HCT116 (cell line): ENCODE data around the gene PIGP. TPM values are rescaled to one million over a fixed set of nuclear protein-coding genes. Genes with fewer than 3 reads are reported as not detected.

Experiments used
- ATAC-seq: fragments of 200-7000 bp; cut with Tn5 transposase; 2 replicates; pipeline ENCODE4 v1.9.1; 2020; ENCODE audit warnings: mild to moderate bottlenecking, moderate library complexity
- BruUV-seq: library from RNA; stranded (reverse); fragments of 400-500 nt; replicated peaks from 2 replicates; lab custom pipeline; 2021; lab: Mats Ljungman, UMichigan
- CTCF ChIA-PET: fragments of 300-600 bp; sonication (Branson Sonifier 250); formaldehyde crosslinking; loops from one replicate; lab custom pipeline; 2021; ENCODE audit warnings: antibody characterized with exemption; lab: Charles Lee
- POLR2A ChIA-PET: fragments of 300-600, 350-600 bp; sonication (Branson Sonifier 250); formaldehyde crosslinking; loops from one replicate; lab custom pipeline; 2021; ENCODE audit warnings: antibody characterized with exemption; lab: Charles Lee
- RAD21 ChIA-PET, 2 experiments: fragments of 300-600 bp; sonication (Branson Sonifier 250); formaldehyde crosslinking; loops; one replicate each; lab custom pipeline; 2023; ENCODE audit warnings: low total read pairs in 2 of 2; ENCODE audit not compliant: uncharacterized antibody in 2 of 2, unreplicated experiment in 2 of 2, low non-redundant PET in 1 of 2; lab: Charles Lee
- DNase-seq: peaks from one replicate; pipeline ENCODE4 v3.0.0-alpha.2; 2010; ENCODE audit warnings: low read depth, low spot score
- H2AFZ ChIP-seq: fragments of 200-600 bp; shearing (Covaris generic), sonication (generic); 2 replicates; pipeline ENCODE4 v1.6.1; 2017; ENCODE audit warnings: low read depth, mixed run types, mixed read lengths, antibody characterized with exemption, low read length; ENCODE audit not compliant: poor library complexity, severe bottlenecking
- H3K27ac ChIP-seq: 2 replicates; pipeline ENCODE4 v1.5.1; 2012; ENCODE audit warnings: low read depth, low read length
- H3K27me3 ChIP-seq: fragments of 200-600 bp; sonication (generic); 2 replicates; pipeline ENCODE4 v1.6.1; 2016; ENCODE audit warnings: mixed run types, low read length, mixed read lengths; ENCODE audit not compliant: insufficient read depth
- H3K36me3 ChIP-seq, 2 experiments: fragments of 200-500 bp in 1 of 2; fragments of 200-600 bp in 1 of 2; sonication (Bioruptor generic) in 1 of 2; sonication (generic) in 1 of 2; 2 replicates each; pipeline versions ENCODE4 v1.5.1 to v1.6.1; 2014 to 2016; ENCODE audit warnings: low read length in 2 of 2, inconsistent platforms in 1 of 2, mixed read lengths in 1 of 2, mixed run types in 1 of 2; ENCODE audit not compliant: insufficient read depth in 2 of 2, control insufficient read depth in 1 of 2
- H3K4me1 ChIP-seq, 2 experiments: fragments of 200-600 bp in 1 of 2; sonication (generic) in 1 of 2; 2 replicates each; pipeline versions ENCODE4 v1.5.1 to v1.6.1; 2012 to 2017; ENCODE audit warnings: low read length in 2 of 2, inconsistent platforms in 1 of 2, mild to moderate bottlenecking in 1 of 2, mixed read lengths in 1 of 2, mixed run types in 1 of 2, moderate library complexity in 1 of 2; ENCODE audit not compliant: insufficient read depth in 2 of 2, control insufficient read depth in 1 of 2
- H3K4me2 ChIP-seq: fragments of 200-600 bp; sonication (generic); 2 replicates; pipeline ENCODE4 v1.6.1; 2017; ENCODE audit warnings: mixed run types, low read length, mixed read lengths
- H3K4me3 ChIP-seq, 2 experiments: fragments of 200-600 bp in 1 of 2; sonication (generic) in 1 of 2; replicated peaks in 1 of 2; 2 replicates each; pipeline ENCODE4 v1.5.1; 2011 to 2016; ENCODE audit warnings: low read length in 2 of 2, control low read depth in 1 of 2, low read depth in 1 of 2, mild to moderate bottlenecking in 1 of 2, mixed read lengths in 1 of 2, mixed run types in 1 of 2
- H3K79me2 ChIP-seq: fragments of 200-600 bp; sonication (generic); 2 replicates; pipeline ENCODE4 v1.6.1; 2017; ENCODE audit warnings: mild to moderate bottlenecking, mixed run types, low read length, moderate library complexity, mixed read lengths; ENCODE audit not compliant: insufficient read depth
- H3K9ac ChIP-seq: fragments of 200-600 bp; sonication (generic); 2 replicates; pipeline ENCODE4 v1.6.1; 2016; ENCODE audit warnings: low read length, mixed read lengths
- H3K9me2 ChIP-seq: fragments of 200-600 bp; sonication (generic), shearing (Covaris generic); 2 replicates; pipeline ENCODE4 v1.6.1; 2017; ENCODE audit warnings: mixed run types, mild to moderate bottlenecking, moderate library complexity; ENCODE audit not compliant: insufficient read depth
- H3K9me3 ChIP-seq, 2 experiments: fragments of 200-500 bp in 1 of 2; fragments of 200-600 bp in 1 of 2; sonication (Bioruptor generic) in 1 of 2; sonication (generic) in 1 of 2; 2 replicates each; pipeline ENCODE4 v1.6.1; 2014 to 2017; ENCODE audit warnings: low read length in 2 of 2, mixed read lengths in 2 of 2, inconsistent platforms in 1 of 2, low read depth in 1 of 2, mild to moderate bottlenecking in 1 of 2, mixed run types in 1 of 2, moderate library complexity in 1 of 2; ENCODE audit not compliant: control insufficient read depth in 1 of 2, insufficient read depth in 1 of 2
- H4K20me1 ChIP-seq: fragments of 200-600 bp; sonication (generic), shearing (Covaris generic); 2 replicates; pipeline ENCODE4 v1.6.1; 2017; ENCODE audit warnings: mixed run types, mild to moderate bottlenecking, moderate library complexity; ENCODE audit not compliant: insufficient read depth
- EGR1 ChIP-seq: IDR thresholded peaks from 2 replicates; pipeline ENCODE4 v1.6.1; 2012; ENCODE audit warnings: low read depth
- JUND ChIP-seq: IDR thresholded peaks from 2 replicates; pipeline ENCODE4 v1.6.1; 2012
- POLR2A ChIP-seq: IDR thresholded peaks from 2 replicates; pipeline ENCODE4 v1.7.0; 2011; ENCODE audit warnings: borderline replicate concordance; ENCODE audit not compliant: insufficient read depth, insufficient read length; ENCODE audit errors: extremely low read depth
- POLR2AphosphoS5 ChIP-seq: IDR thresholded peaks from 2 replicates; pipeline ENCODE4 v1.6.1; 2011; ENCODE audit warnings: mild to moderate bottlenecking, low read depth, low read length, moderate library complexity
- RAD21 ChIP-seq: IDR thresholded peaks from 2 replicates; pipeline ENCODE4 v1.6.1; 2012; ENCODE audit warnings: low read depth, mild to moderate bottlenecking
- SIN3A ChIP-seq: IDR thresholded peaks from 2 replicates; pipeline ENCODE4 v1.6.1; 2012; ENCODE audit warnings: low read depth
- SRF ChIP-seq: IDR thresholded peaks from 2 replicates; pipeline ENCODE4 v1.6.1; 2012; ENCODE audit warnings: low read depth
- TCF7L2 ChIP-seq: IDR thresholded peaks from 2 replicates; pipeline ENCODE4 v1.7.0; 2011; ENCODE audit warnings: borderline replicate concordance, inconsistent platforms; ENCODE audit not compliant: insufficient read depth, insufficient read length; ENCODE audit errors: extremely low read depth
- YY1 ChIP-seq: IDR thresholded peaks from 2 replicates; pipeline ENCODE4 v1.6.1; 2011; ENCODE audit warnings: low read length, low read depth, moderate library complexity, mild to moderate bottlenecking; ENCODE audit not compliant: insufficient replicate concordance; ENCODE audit errors: extremely low read depth
- ZFX ChIP-seq: fragments of 450-650 bp; IDR thresholded peaks from 2 replicates; pipeline ENCODE4 v1.6.1; 2017
- ZNF274 ChIP-seq: fragments of 200-500 bp; sonication (Bioruptor generic); IDR thresholded peaks from 2 replicates; pipeline ENCODE4 v1.6.1; 2014; ENCODE audit warnings: mild to moderate bottlenecking, low read depth, low read length, inconsistent platforms
- intact Hi-C: fragments of 100-400 bp; cut with micrococcal nuclease; formaldehyde crosslinking; loops from 2 replicates; pipeline ENCODE4 v1.10.0; 2022
- total RNA-seq: library from RNA; stranded (reverse); gene quantifications from one replicate; pipeline ENCODE4 v1.2.1, GENCODE V29; 2021; ENCODE audit not compliant: unreplicated experiment
- TF ChIP-seq, protein P1 (sequence below): IDR thresholded peaks from 2 replicates; pipeline ENCODE4 v1.6.1; 2011; ENCODE audit warnings: mild to moderate bottlenecking, low read length, moderate library complexity; ENCODE audit not compliant: insufficient replicate concordance; ENCODE audit errors: extremely low read depth
- TF ChIP-seq, protein P2 (sequence below), 3 experiments: fragments of 200-600 bp in 1 of 3; sonication (generic) in 1 of 3; IDR thresholded peaks in 2 of 3; conservative IDR thresholded peaks in 1 of 3; 2 replicates each; pipeline ENCODE4 v1.5.1; 2012 to 2017; ENCODE audit warnings: low read depth in 2 of 3, low read length in 2 of 3, antibody characterized with exemption in 1 of 3, borderline replicate concordance in 1 of 3, control low read depth in 1 of 3, mild to moderate bottlenecking in 1 of 3, mixed read lengths in 1 of 3, mixed run types in 1 of 3, moderate library complexity in 1 of 3; ENCODE audit not compliant: insufficient read depth in 1 of 3
- TF ChIP-seq, protein P3 (sequence below): IDR thresholded peaks from 2 replicates; pipeline ENCODE4 v1.6.1; 2012
- TF ChIP-seq, protein P4 (sequence below): IDR thresholded peaks from 2 replicates; pipeline ENCODE4 v1.6.1; 2012

PIGP gene
- total RNA-seq, 1 experiment from 2014 or later: 23.5 TPM

DNA sequence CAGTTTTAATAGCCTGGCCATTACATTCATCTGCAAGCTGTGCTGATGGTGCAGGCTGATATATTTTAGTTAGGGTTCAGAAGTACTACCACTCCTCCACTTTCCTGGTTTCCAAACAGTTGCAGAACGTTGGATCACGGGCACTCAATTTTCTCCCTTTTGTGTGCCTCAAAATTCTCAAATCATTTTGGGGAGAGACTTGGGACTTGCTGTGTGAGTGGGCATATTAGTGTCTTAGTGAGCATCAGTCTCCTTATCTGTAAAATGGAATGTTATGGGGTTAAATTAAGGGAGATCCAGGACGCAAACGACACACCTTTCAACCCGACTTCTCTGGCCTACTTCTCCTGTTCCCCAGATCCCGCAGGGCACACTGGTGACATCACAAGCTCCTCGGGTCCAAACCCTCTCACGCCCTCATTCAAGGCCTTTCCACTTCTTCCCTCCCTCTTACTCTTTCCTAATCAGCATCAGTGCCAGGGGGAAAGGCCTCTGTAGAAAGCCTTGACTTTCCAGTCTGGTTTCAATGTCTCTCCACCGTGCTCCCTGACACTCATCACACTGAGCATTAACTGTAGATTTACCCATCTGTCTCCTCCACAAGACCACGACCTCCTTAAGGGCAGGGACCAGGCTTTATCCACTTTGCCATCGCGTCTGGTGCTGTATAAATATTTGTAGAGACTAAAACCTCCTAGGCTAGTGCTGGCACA lies 1.2 kb downstream of the PIGP start (continued):
- TF ChIP-seq, protein P1, sequence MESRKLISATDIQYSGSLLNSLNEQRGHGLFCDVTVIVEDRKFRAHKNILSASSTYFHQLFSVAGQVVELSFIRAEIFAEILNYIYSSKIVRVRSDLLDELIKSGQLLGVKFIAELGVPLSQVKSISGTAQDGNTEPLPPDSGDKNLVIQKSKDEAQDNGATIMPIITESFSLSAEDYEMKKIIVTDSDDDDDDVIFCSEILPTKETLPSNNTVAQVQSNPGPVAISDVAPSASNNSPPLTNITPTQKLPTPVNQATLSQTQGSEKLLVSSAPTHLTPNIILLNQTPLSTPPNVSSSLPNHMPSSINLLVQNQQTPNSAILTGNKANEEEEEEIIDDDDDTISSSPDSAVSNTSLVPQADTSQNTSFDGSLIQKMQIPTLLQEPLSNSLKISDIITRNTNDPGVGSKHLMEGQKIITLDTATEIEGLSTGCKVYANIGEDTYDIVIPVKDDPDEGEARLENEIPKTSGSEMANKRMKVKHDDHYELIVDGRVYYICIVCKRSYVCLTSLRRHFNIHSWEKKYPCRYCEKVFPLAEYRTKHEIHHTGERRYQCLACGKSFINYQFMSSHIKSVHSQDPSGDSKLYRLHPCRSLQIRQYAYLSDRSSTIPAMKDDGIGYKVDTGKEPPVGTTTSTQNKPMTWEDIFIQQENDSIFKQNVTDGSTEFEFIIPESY: no peak
- TF ChIP-seq ZNF274 (no peak), POLR2A (no peak), YY1 (no peak), SRF (no peak)
- TF ChIP-seq, protein P2, sequence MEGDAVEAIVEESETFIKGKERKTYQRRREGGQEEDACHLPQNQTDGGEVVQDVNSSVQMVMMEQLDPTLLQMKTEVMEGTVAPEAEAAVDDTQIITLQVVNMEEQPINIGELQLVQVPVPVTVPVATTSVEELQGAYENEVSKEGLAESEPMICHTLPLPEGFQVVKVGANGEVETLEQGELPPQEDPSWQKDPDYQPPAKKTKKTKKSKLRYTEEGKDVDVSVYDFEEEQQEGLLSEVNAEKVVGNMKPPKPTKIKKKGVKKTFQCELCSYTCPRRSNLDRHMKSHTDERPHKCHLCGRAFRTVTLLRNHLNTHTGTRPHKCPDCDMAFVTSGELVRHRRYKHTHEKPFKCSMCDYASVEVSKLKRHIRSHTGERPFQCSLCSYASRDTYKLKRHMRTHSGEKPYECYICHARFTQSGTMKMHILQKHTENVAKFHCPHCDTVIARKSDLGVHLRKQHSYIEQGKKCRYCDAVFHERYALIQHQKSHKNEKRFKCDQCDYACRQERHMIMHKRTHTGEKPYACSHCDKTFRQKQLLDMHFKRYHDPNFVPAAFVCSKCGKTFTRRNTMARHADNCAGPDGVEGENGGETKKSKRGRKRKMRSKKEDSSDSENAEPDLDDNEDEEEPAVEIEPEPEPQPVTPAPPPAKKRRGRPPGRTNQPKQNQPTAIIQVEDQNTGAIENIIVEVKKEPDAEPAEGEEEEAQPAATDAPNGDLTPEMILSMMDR (IDR thresholded peaks at IDR 0.05 in 2 of 3, conservative IDR thresholded peaks at IDR 0.05 in 1 of 3; ENCODE audit: borderline replicate concordance in 1 of 3, insufficient read depth in 1 of 3, low read depth in 2 of 3, low read length in 2 of 3): no peak
- TF ChIP-seq, all 23 proteins: peak for 0

DNA sequence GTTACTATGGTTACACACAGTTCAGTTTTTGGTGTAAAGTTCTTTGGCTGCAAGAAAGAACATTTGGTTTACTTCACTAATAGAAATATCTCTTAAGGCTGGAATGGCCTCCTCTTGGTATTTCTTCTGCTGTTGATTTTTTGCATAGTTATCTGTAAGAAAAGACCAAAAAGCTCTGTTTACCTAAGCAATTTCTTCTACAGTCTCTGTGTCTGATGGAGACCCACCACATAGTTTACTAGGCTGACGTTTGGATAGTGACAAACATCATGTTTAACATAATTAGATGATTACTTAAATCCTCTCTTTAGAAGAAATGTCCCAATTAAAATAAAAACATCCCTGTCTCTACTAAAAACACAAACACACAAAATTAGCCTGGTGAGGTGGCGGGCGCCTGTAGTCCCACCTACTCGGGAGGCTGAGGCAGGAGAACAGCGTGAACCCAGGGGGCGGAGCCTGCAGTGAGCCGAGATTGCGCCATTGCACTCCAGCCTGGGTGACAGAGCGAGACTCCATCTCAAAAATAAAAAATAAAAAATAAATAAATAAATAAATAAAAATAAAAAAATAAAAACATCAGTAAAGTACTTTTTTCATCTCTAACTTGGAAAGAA lies 7.2 kb downstream of the PIGP start:
- H3K4me3 ChIP-seq: no peak overlapping the region
- ChIA-PET RAD21 (no interaction called here), CTCF (no interaction called here), POLR2A (no interaction called here)
- ATAC-seq (no peak), DNase-seq (no peak)
- BruUV-seq: no TSS peak
- H3K9me3 ChIP-seq: no peaks in the 10 kb centered on the region
- no peaks in the 10 kb centered on the region for H3K27me3 ChIP-seq
- H3K27ac ChIP-seq: no peak overlapping the region
- H3K4me1 ChIP-seq: peaks cover 4 to 7% of the 10 kb centered on the region in 2 experiments
- H3K4me2 ChIP-seq: no peak overlapping the region
- no peak overlapping the region for H2AFZ ChIP-seq
- H4K20me1 ChIP-seq: no peaks in the 10 kb centered on the region
- H3K36me3 ChIP-seq: no peaks in the 10 kb centered on the region
- H3K9me2 ChIP-seq: no peaks in the 10 kb centered on the region
- H3K79me2 ChIP-seq: no peaks in the 10 kb centered on the region
- intact Hi-C loops: no loop called here
- no peak overlapping the region for H3K9ac ChIP-seq
- TF ChIP-seq JUND (no peak), EGR1 (no peak), POLR2AphosphoS5 (no peak), RAD21 (no peak), SIN3A (no peak), ZFX (no peak), POLR2A (no peak), TCF7L2 (no peak)
- TF ChIP-seq, protein P3, sequence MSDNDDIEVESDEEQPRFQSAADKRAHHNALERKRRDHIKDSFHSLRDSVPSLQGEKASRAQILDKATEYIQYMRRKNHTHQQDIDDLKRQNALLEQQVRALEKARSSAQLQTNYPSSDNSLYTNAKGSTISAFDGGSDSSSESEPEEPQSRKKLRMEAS: no peak
- TF ChIP-seq, protein P2 (IDR thresholded peaks at IDR 0.05 in 2 of 3, conservative IDR thresholded peaks at IDR 0.05 in 1 of 3; ENCODE audit: borderline replicate concordance in 1 of 3, insufficient read depth in 1 of 3, low read depth in 2 of 3, low read length in 2 of 3): no peak
- TF ChIP-seq, protein P4, sequence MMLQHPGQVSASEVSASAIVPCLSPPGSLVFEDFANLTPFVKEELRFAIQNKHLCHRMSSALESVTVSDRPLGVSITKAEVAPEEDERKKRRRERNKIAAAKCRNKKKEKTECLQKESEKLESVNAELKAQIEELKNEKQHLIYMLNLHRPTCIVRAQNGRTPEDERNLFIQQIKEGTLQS: no peak
